ENCODE data around the gene FNDC1. TPM values are rescaled to one million over a fixed set of nuclear protein-coding genes. Genes with fewer than 3 reads are reported as not detected.

Gene FNDC1
- total RNA-seq, 2 donors from 2014 or later: 0.09 to 0.51 TPM

GRCh38 chr6:159303159-159303558, 134.0 kb downstream of the FNDC1 start:
- WGBS: 79% methylated on average over 2 of the region's 2 CpGs
- H3K27me3 ChIP-seq (replicated peaks; ENCODE audit: insufficient read depth): no peaks in the 10 kb centered on the region
- H3K4me3 ChIP-seq: no peak overlapping the region
- no peaks in the 10 kb centered on the region for H3K36me3 ChIP-seq
- no peaks in the 10 kb centered on the region for H3K9me3 ChIP-seq
- no peaks in the 10 kb centered on the region for H3K4me1 ChIP-seq (replicated peaks)
- intact Hi-C loops (cut with DNase I): no loop called here
- no peak for DNase-seq (ENCODE audit: low spot score)
- TF ChIP-seq CTCF (IDR thresholded peaks at IDR 0.05): no peak
- no peak for TF ChIP-seq POLR2A (IDR thresholded peaks at IDR 0.05)
- TF ChIP-seq POLR2AphosphoS5 (IDR thresholded peaks at IDR 0.05): no peak
- H3K27ac ChIP-seq: no peak overlapping the region

- Histone ChIP-seq H3K36me3 (no peaks in the 10 kb centered on the region), H3K4me1 (replicated peaks) (no peaks in the 10 kb centered on the region), H3K27ac (no peak overlapping the region), H3K27me3 (replicated peaks; ENCODE audit: insufficient read depth) (no peaks in the 10 kb centered on the region), H3K9me3 (no peaks in the 10 kb centered on the region), H3K4me3 (no peak overlapping the region)
- WGBS: 71% methylated on average over 6 of the region's 6 CpGs
- intact Hi-C loops (cut with DNase I): no loop called here
- no peak for TF ChIP-seq POLR2A (IDR thresholded peaks at IDR 0.05)
- no peak for TF ChIP-seq POLR2AphosphoS5 (IDR thresholded peaks at IDR 0.05)
- no peak for TF ChIP-seq CTCF (IDR thresholded peaks at IDR 0.05)
- no peak for DNase-seq (ENCODE audit: low spot score)
These were observed 134.6 kb downstream of the FNDC1 start for GRCh38 chr6:159303784-159304183.

- no peak overlapping the region for H3K4me3 ChIP-seq
- no peak overlapping the region for H3K27ac ChIP-seq
- WGBS: 91% methylated on average over 1 of the region's 1 CpG
- no peaks in the 10 kb centered on the region for H3K4me1 ChIP-seq (replicated peaks)
- TF ChIP-seq POLR2A (IDR thresholded peaks at IDR 0.05): no peak
- TF ChIP-seq POLR2AphosphoS5 (IDR thresholded peaks at IDR 0.05): no peak
- TF ChIP-seq CTCF (IDR thresholded peaks at IDR 0.05): no peak
- DNase-seq (ENCODE audit: low spot score): no peak
- H3K9me3 ChIP-seq: no peaks in the 10 kb centered on the region
- intact Hi-C loops (cut with DNase I): no loop called here
- H3K27me3 ChIP-seq (replicated peaks; ENCODE audit: insufficient read depth): no peaks in the 10 kb centered on the region
- no peaks in the 10 kb centered on the region for H3K36me3 ChIP-seq
These were observed 135.4 kb downstream of the FNDC1 start for GRCh38 chr6:159304641-159305040.

- no peaks in the 10 kb centered on the region for H3K27me3 ChIP-seq (replicated peaks; ENCODE audit: insufficient read depth)
- TF ChIP-seq POLR2A (IDR thresholded peaks at IDR 0.05) (no peak), CTCF (IDR thresholded peaks at IDR 0.05) (no peak), POLR2AphosphoS5 (IDR thresholded peaks at IDR 0.05) (no peak)
- no peaks in the 10 kb centered on the region for H3K9me3 ChIP-seq
- intact Hi-C loops (cut with DNase I): no loop called here
- H3K4me3 ChIP-seq: no peak overlapping the region
- no peaks in the 10 kb centered on the region for H3K4me1 ChIP-seq (replicated peaks)
- H3K27ac ChIP-seq: no peak overlapping the region
- DNase-seq (ENCODE audit: low spot score): no peak
- 42% methylated on average over 5 of the region's 5 CpGs for WGBS
- H3K36me3 ChIP-seq: no peaks in the 10 kb centered on the region
These were observed 136.0 kb downstream of the FNDC1 start for GRCh38 chr6:159305159-159305558.

- no peaks in the 10 kb centered on the region for H3K27me3 ChIP-seq (replicated peaks; ENCODE audit: insufficient read depth)
- no peaks in the 10 kb centered on the region for H3K36me3 ChIP-seq
- 46% methylated on average over 3 of the region's 3 CpGs for WGBS
- H3K27ac ChIP-seq: no peak overlapping the region
- H3K4me1 ChIP-seq (replicated peaks): no peaks in the 10 kb centered on the region
- no peak overlapping the region for H3K4me3 ChIP-seq
- intact Hi-C loops (cut with DNase I): no loop called here
- TF ChIP-seq POLR2AphosphoS5 (IDR thresholded peaks at IDR 0.05): no peak
- H3K9me3 ChIP-seq: no peaks in the 10 kb centered on the region
- no peak for DNase-seq (ENCODE audit: low spot score)
These were observed 136.8 kb downstream of the FNDC1 start for GRCh38 chr6:159305804-159306537.
